GM18873 (cell line): Measurements from ENCODE around the gene PPP3CA.
A peak's percentile ranks its signal among the peaks of the same experiment; 100 is the strongest.

Experiments used
- ATAC-seq: cut with Tn5 transposase; IDR thresholded peaks from one replicate; pipeline ENCODE4 v1.9.1; 2021; ENCODE audit warnings: mild to moderate bottlenecking, moderate library complexity, moderate number of reproducible peaks; ENCODE audit not compliant: unreplicated experiment, low FRiP score

The PPP3CA gene

DNA sequence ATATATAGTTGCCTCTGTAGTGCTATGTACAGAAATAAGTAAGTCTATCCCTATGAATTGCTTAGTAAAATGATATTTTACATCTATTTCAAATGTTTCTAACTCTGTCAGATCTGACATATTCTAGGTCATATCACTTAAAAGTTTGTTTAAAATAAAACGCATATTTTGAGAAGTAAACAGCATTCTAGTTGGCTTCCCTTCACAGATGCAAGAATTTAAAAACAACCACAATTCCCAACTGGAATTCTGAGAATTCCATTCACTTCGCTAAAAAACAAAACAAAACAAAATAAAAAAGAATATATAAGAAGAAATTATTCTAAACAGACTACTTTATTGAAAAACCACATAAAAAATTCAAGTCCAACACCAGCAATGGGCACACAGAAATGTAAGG lies 126.0 kb downstream of the PPP3CA start:
- ATAC-seq = no peak

DNA sequence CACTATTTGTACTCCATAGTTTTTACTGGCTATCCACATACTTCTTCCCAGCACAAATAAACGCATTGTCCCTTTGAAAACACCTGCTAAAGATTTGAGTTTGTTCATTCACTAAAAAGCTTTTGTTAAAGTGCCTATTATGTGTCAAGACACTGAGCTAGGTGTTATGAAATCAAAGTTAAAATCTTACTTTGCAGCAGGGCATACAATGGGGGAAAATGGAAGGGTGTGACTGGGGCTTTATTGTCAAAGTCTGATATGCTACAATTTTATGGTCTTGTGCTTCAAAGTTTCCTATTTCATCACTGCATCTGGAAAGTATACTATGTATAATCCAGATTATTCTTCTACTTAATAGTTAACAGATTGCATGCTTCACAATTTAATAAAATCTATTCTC lies 128.4 kb downstream of the PPP3CA start:
- ATAC-seq = no peak

DNA sequence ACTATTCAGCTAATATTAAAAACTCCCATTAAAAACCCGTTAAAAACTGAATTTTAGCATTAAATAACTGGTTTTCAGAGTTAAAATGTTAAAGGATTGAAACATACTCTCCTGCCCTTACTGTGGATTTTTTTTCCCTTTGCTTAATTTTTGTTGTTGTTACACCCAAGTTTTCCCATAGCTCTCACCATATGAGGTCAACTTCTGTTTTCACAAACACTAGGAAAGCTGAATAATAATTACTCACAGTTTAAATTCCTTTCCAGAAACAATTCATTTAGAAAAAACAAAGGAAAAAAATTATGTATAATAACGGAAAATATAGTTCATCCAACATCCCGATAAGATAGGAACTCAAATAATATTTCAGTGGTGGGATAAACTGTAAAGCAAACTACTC lies 129.0 kb downstream of the PPP3CA start:
- ATAC-seq = no peak

DNA sequence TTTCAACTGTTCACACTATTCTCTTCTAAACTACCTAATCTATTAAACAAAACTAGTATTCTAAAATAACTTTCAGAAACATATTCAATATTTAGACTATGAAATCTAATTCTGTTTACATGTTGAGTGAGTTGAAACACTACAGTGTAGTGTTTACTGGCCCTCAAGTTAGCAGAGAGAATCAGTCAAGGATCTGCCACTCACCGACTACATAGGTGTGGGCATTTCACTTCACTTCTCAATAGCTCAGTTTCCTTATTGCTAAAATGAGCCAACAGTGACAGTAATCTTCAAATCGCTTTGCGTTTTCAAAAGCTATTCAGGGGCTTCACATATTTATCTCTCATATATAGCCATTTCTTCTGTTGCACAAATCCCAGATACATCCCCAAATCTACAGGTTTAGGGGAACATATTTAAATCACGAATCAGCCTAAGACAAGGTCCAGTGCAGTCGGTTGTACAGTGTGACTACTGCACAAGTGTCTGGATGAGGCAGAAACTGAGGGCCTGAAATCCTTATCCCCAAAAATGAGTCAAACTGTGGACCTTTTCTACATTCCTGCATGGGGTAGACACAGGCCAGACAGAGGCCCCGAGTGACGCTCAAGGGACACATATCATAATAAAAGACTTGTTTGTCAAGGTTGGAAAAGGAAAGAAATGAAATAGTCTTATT lies 129.8 kb downstream of the PPP3CA start:
- no peak for ATAC-seq

DNA sequence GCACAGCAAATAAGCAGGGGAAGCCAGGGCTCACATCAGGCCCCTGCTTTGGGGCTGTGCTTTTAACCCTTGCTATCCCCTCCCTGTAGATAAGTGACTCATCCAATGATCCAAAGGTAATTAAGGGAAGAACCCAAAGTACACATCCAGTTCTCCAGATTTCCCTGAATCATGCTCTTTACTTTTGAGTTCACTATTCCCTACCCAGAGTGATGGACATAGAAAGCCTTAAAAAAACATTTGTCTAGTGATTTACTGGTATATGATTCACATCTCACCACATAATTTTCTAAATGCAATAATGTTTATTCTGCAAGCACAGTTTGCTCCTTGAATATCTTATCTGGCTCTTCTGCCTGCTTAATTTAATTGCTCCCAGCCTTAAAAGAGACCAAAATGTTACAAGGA lies 136.2 kb downstream of the PPP3CA start:
- no peak for ATAC-seq

DNA sequence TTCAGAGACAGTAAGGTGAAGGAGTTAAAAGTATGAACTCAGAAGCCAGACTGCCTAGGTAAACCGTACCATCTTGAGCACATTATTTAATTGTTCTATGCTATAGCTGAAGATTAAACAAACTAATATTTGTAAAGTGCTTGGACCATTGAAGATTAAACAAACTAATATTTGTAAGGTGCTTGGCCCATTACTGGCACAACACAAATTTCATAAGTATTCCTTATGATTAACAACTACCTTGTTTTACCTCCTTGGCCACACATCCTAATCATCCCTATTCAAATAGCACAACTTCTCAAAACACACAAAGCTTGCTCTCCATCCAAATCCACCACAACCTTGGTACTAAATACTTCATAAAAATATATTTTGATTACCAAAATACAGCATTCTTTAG lies 137.0 kb downstream of the PPP3CA start:
- ATAC-seq = no peak

DNA sequence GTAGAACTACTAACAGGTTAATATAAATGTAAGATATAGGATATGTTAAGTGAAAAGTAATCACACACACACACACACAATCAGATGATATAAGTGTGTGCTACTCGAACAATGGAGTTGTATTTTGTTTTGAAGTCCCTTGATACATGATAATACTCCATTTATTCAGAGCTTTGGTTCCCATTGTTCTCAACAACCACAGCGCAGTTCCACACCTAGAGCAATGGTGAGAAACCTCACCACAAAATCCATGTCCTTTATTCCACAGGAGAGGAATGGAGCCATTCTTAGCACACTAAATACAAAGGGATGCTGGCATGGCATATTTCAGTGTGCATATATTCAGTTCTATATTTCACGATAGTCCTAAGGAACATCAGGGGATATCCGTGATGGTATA lies 139.2 kb downstream of the PPP3CA start:
- ATAC-seq = no peak

DNA sequence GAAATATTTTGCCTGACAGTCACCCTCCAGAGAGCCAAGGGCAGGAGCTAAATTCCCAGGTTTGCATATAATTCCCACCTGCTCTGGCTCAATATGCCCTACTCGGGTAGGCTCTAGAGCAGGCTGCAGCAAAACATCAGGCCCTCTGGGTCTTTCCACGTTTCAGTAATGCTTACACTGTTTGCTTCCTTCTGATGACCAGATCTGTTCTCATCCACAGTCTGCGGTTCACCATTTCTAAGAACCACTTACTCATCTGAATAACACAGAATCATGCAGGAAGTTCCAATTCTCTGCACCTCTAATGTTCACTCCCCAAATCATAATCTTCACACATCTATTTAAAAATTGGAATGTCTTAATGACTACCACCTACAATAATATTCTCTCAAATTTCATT lies 141.4 kb downstream of the PPP3CA start:
- peak; percentile 98 for ATAC-seq

DNA sequence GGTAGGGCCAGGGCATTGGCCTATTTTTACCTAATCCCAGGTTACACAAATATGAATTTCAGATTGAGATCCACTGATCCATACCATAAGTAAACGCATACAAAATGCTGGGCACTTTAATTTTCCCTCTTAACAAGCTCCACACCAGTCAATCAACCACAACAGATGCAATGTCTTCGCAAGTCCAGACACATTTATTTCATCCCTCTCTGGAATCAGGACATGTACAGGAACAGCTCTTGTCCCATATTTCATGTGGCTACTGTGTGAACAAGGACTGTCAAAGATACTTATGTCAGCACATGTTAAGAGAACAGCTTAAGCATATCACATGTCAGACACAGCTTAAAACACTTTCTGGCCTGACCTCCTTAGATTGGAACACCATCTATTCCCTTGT lies 145.9 kb downstream of the PPP3CA start:
- ATAC-seq = no peak

DNA sequence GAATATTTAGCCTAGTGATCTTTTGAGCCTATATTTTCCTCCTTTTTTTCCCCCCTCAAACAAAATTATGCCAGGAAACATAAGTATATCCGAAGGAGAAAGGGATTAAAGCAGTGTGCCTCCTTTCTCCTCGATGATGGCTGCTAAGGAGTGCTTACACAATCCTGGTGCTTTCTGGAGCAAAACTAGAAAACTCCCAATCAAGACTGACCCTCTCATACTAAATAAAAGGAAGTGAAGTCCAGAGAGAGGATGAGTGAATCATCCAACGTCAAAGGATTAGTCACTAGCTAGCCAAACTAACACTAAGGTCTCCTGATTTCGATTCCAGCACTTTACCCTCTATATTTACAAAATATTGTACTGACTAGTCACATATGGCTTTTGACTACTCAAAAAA lies 146.8 kb downstream of the PPP3CA start:
- no peak for ATAC-seq

DNA sequence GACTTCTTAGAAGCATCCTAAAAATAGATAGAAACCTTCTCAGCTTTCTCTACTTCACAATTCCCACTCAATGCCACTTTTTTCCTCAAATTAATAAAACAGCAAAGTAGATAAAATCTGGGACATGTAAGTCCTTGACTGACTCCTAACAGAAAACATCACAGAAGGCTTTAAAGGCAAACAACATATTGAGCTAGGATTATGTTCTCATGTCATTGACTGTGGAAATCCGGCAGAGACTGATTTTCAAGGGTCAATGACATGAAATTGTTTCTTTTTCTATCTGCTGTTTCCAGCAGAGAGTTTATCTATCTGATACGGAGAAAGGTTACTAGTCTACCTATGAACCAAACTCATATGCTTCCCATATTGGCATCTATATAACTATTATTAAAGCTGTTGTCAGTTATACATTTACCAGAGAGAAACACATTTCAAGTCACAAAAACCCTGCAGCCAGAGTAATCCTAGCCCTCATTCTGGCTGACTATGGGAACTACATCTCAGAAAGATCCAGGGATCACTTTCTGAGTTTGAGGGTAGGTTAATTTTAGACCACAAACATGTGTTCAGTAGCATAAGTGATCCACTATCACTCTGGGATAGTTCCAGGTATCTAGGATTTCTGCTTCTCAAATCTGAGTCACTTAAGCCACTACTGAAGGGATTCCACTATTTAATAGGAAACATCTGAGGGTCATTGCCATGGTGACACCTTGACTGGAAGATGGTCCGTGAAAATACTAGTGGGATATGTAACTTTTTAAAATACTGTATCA lies 147.6 kb downstream of the PPP3CA start:
- no peak for ATAC-seq

DNA sequence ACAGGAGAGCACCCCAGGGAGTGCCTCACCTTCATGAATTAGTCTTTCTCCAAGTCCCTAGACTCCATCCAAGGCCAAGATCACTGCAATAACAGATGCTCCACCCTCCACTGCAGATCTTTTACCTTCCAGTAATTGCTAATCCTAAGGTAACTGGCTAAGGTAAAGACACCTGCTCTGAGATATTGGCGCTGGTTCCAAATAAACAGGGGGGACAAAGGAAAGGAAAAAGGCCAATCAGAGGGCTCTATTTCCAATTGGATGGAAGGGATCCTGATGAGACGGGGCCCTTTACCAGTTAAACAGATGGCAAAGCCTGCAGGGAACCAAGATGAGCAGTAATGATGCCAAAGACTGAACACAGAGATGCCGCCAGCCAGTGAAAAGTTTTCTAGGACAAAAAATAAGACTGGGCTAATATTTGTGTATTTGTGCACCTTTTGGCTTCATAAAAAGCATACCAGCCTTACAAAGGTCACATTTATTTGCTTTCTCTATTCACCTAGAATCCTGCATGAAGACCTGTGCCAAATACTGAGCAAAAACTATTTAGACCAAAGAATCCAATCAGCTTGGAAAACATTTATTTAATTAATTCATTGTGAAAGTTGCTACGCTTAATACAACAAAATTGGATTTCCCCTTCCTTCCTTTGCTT lies 148.5 kb downstream of the PPP3CA start:
- ATAC-seq = no peak

DNA sequence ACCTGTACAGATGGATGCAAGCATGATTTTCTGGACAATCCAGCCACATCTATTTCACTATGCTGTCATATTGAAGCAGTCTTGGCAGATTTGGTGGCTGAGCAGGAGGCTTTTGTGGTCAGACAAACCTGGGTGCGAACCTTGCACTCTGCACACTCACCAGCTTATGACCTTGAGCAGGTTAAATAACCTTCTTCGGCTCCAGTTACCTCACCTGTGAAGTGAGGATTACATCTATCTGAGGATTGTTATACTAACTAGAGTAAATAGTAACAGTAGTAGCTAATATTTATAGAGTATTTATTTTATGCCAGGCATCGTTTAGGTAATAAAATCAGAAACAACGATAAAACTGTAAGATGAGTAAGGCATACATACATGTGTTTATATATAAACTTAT lies 150.0 kb downstream of the PPP3CA start:
- no peak for ATAC-seq

DNA sequence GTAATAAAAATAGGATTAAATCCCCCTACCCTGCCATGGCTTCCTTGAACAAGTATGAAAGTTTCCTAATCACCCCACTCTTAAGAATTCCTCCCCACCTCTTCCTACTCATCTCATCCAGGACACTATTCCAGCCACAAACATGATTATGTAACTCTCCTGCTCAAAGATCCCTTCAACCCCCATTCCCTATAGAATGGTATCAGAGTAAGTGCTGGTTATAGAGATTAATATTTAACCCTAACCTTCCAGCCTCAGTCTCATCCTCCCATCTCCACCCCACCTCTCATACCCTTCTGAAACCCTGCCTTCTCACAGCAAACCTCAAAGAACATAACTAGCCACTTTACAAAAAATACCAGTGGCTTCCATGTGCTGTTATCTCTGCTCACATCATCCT lies 155.1 kb downstream of the PPP3CA start:
- peak; percentile 70 for ATAC-seq

DNA sequence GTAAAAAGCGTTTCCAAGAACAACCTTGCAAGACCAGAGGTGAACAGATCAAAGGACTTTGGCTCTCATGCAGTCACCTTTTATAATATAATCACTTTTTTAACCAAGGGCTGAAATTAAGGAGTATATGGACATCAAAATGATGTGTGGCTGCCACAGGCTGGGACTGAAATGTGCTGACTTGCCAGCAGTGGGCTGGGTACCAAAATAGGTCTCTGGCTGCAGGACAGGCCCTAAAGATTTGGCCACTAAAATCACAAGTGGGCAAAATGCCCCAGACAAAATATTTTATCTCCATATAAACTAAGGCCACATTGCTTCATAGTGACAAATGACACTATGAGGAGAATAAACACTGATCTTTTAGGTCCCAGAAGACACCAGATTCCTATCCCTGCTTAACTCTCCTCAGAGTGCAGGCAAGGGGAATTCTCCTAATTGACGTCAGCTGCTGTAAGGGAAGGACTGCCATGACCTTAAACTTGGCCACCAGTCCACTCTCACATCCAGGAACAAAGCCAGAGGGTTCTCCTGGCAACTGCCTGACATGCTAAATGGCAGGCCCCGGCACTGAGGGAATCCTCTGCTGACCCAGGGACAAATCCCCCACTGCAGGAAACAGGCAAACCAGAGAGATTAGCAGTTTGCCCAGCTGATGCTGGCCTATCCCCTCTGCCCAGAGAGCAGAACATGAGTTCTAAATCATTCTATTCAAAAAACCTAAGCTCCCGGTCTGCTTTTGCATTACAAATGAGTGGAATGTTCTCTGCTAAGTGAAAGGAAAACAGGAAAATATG lies 155.8 kb downstream of the PPP3CA start:
- ATAC-seq = no peak

DNA sequence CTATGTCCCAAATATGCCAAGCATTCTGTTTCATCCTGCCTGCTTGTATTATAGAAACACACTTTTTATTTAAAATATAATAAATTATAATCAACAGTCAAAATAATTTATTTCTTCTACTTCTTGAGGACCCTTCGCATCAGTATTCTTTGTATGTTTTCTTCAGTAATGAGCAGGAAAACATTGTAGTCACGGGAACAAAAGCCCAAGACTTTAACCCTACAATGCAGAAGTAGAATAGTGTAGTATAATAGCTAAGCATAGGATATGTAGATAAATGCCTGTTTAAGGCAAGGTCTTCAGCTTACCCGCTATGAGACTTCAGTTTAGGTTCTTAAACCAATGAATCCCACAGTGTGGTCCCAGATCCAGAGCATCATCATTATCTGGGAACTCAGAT lies 156.6 kb downstream of the PPP3CA start:
- ATAC-seq = no peak

DNA sequence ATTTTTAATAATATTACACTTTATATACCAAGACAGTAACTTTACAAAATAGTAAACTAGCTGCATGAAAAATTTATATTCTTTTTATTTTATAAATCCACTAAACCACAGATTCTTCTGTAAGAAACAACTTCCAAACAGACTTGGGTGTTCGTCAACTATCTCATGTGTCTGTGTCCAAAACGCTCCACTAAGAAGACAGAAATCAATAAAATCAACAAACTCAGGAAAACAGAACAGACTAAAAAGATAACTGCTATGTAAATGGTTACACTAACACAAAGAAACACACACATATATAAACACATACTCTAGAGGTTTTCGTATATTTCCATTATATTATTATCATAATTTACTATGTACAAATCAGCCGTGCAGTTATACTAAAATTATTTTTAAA lies 158.4 kb downstream of the PPP3CA start:
- no peak for ATAC-seq

DNA sequence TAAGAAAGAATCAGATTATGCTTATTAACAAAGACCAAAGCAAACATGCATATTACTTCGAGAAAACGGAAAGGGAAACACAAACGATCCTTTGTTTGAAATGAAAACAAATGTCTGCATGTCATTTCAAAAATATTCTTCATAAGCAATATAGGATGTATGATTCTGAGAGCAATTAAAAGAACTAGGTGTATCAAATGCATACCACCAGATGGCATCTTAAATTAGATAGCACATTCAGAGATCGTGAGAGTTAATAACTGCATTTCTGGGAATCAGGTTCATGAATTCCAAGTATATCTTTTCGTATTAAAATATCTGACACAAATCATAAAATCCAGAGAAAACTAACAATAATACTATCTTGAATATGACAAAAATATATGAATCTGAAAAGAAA lies 159.5 kb downstream of the PPP3CA start:
- ATAC-seq = no peak

DNA sequence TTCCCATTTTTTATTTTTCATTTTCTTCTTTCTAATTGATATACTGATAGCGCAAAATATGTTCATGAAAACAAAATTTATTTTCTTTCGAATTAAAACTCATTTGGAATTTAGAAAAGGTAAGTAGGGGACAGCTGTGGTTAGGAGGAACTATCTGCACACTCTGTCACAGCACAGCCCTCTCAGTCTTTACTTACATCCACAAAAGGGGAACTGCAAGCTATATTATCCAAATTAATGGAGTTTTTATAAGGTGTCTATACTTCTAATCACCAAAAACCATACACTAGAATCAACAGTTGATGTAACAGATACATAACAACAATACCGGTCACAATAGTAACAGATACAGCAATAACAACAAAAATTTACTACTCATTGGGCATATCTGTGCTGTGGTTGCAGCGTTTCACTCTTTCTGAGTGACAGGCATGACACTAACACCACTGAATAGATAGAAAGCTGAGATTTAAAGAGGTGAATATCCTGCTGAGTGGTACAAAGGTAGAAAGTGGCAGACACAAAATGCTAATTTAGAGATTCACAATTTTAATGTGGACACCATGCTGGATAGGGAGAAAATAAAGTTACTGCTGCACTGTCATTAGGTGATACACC lies 160.7 kb downstream of the PPP3CA start:
- ATAC-seq = no peak

DNA sequence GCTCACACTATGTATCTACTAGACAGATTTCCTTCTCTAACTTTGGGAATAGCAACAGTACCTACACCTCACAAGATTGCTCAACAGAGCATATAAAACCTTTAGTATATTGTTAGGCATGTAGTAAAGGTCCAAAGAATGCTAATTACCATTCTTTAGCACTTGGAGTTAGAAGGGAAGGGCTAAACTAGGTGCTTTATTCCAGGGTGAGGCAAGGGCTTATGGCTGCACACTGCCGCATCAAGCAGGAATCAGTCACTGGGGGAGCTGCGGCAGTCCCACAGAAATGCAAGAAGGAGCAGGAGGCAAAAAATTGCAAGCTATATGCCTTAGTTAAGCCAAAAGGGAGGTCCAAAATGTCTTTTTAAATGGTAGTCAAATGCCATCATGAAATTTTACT lies 162.7 kb downstream of the PPP3CA start:
- ATAC-seq = no peak
